GM21576 (cell line): ENCODE data around the gene ALAS1.
"Not testable (repeated sequence)": the region's sequence is repeated elsewhere in the genome, so short reads cannot be mapped to it uniquely, and the experiment has no call there.

Experiments used
- ATAC-seq: cut with Tn5 transposase; IDR thresholded peaks from one replicate; pipeline ENCODE4 v1.9.1; 2021; ENCODE audit warnings: mild to moderate bottlenecking, moderate library complexity; ENCODE audit not compliant: unreplicated experiment

Gene ALAS1

GRCh38 chr3:52197842-52198625 is at the start of gene ALAS1:
Gene ALAS1, plus strand, starts transcription at chr3:52198160. Its CDS starts 1,082 bp downstream, at chr3:52199242.
- peak; percentile 84 for ATAC-seq

GRCh38 chr3:52149021-52149420 is 48.9 kb upstream of the ALAS1 start:
- ATAC-seq, result no peak

- no peak for ATAC-seq
These were observed 48.2 kb upstream of the ALAS1 start for GRCh38 chr3:52149726-52150125.

- ATAC-seq, result no peak
These were observed 47.6 kb upstream of the ALAS1 start for GRCh38 chr3:52150357-52150756.

- ATAC-seq, result no peak
These were observed 47.1 kb upstream of the ALAS1 start for GRCh38 chr3:52150860-52151259.

GRCh38 chr3:52151991-52152390 is 46.0 kb upstream of the ALAS1 start:
- ATAC-seq, result not testable (repeated sequence)

- peak; percentile 16 for ATAC-seq
These were observed 44.4 kb upstream of the ALAS1 start for GRCh38 chr3:52153389-52154096.

GRCh38 chr3:52154135-52155094 is 43.5 kb upstream of the ALAS1 start, which contains the start of gene POC1A:
Gene POC1A, minus strand, starts transcription at chr3:52154423. Its CDS starts 51 bp downstream, at chr3:52154372.
- peak; percentile 77 for ATAC-seq

- ATAC-seq, result no peak
These were observed 42.0 kb upstream of the ALAS1 start for GRCh38 chr3:52155912-52156311.

- ATAC-seq, result no peak
These were observed 38.5 kb upstream of the ALAS1 start for GRCh38 chr3:52159503-52159902.

GRCh38 chr3:52162250-52162872 is 35.6 kb upstream of the ALAS1 start:
- no peak for ATAC-seq

GRCh38 chr3:52167240-52167639 is 30.7 kb upstream of the ALAS1 start:
- no peak for ATAC-seq

GRCh38 chr3:52170217-52170616 is 27.7 kb upstream of the ALAS1 start:
- not testable (repeated sequence) for ATAC-seq

- ATAC-seq, result no peak
These were observed 26.3 kb upstream of the ALAS1 start for GRCh38 chr3:52171514-52172261.

GRCh38 chr3:52172262-52172757 is 25.6 kb upstream of the ALAS1 start:
- ATAC-seq, result no peak

GRCh38 chr3:52173101-52173500 is 24.9 kb upstream of the ALAS1 start:
- ATAC-seq, result no peak

- no peak for ATAC-seq
These were observed 23.1 kb upstream of the ALAS1 start for GRCh38 chr3:52174896-52175295.

GRCh38 chr3:52175416-52176179 is 22.4 kb upstream of the ALAS1 start:
- ATAC-seq, result no peak
